ENCODE data around the gene AKAP11. TPM values are rescaled to one million over a fixed set of nuclear protein-coding genes. Genes with fewer than 3 reads are reported as not detected.
"Not testable (repeated sequence)": the region's sequence is repeated elsewhere in the genome, so short reads cannot be mapped to it uniquely, and the experiment has no call there.

The AKAP11 gene, protein sequence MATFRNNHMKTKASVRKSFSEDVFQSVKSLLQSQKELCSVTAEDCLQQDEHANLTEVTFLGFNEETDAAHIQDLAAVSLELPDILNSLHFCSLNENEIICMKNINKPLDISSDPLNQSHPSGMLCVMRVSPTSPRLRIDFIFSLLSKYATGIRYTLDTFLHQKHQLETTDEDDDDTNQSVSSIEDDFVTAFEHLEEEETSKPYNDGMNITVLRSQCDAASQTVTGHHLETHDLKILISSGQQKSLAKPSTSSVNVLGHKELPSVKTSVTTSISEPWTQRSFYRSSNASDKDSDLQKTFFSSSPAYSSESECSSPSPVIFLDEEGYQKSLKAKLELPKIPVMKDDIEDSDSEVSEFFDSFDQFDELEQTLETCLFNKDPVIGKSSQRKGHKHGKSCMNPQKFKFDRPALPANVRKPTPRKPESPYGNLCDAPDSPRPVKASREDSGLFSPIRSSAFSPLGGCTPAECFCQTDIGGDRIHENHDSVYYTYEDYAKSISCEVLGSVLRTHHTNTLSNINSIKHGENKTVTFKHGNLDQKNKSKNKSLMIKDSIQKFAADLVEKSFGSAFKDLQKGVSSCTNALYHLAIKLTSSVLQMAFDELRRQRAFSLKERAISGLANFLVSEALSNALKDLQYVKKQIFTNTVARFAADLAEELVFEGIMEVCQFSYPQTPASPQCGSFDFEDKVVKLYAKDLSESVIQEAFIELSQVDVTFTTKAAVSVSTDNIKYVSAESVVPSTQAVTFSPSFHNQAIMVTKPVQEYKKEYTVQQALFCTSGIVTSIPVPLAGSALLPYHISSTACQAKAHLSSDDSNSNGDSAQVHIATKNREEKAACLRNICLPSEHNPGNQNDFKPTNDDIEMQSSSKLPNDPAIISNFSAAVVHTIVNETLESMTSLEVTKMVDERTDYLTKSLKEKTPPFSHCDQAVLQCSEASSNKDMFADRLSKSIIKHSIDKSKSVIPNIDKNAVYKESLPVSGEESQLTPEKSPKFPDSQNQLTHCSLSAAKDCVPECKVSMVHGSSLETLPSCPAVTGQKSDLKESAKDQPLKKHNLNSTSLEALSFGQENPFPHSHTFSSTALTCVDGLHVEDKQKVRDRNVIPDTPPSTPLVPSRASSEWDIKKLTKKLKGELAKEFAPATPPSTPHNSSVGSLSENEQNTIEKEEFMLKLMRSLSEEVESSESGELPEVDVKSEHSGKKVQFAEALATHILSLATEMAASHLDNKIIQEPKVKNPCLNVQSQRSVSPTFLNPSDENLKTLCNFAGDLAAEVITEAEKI (N-terminal part only)
- 10 to 100 TPM; 15.8 to 19.6 (median 17.9) TPM for total RNA-seq

DNA sequence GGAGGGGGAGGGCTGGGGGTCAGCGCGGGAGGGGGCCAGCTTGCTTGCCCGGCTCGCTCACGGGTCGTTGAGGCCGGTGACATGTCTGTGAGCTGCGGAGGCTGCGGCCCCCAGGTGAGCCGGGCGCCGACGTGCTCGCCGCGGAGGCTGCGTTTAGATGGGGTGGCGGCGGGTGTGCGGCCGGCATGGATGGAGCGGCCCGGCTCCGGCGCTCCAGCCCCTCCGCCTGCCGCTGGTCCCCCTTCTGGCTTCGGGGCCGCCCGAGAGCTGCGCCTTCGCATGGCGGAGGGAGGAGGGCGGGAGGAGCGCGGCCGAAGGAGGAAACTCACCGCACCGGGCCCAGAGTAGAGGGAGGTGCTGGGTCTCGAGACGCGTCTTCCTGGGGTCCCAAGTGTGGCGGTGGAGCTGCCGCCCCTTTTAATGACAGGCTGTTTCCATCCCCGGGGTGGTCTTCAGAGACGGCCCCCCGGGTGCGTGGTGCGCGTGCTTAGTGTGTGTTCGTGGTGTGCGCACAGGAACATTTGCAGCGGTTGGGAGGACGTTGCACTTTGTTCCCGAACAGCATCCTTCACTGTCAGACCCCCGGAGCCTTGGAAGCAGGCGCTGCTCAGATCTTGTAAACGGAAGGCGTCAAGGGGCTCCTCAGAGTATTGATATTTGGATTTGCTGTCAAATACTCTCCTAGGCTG, at the start of gene AKAP11:
TSS of gene AKAP11 (plus strand) at position 38 of the 689 bp plus-strand sequence. CDS start 14,197 bp downstream, outside the sequence.
- peak; percentile 28 to 86 for DNase-seq (ENCODE audit: low spot score in 2 of 2)
- peak within 1 kb of the TSS; percentile 89 for H3K4me3 ChIP-seq (ENCODE audit: low read depth, poor library complexity, severe bottlenecking)
- 0% methylated on average over 25 to 52 of the region's 59 CpGs for WGBS, 2 donors
- intact Hi-C loops (cut with DNase I; ENCODE audit: low total_unique reads) = no loop called here
- TF ChIP-seq, protein P1, sequence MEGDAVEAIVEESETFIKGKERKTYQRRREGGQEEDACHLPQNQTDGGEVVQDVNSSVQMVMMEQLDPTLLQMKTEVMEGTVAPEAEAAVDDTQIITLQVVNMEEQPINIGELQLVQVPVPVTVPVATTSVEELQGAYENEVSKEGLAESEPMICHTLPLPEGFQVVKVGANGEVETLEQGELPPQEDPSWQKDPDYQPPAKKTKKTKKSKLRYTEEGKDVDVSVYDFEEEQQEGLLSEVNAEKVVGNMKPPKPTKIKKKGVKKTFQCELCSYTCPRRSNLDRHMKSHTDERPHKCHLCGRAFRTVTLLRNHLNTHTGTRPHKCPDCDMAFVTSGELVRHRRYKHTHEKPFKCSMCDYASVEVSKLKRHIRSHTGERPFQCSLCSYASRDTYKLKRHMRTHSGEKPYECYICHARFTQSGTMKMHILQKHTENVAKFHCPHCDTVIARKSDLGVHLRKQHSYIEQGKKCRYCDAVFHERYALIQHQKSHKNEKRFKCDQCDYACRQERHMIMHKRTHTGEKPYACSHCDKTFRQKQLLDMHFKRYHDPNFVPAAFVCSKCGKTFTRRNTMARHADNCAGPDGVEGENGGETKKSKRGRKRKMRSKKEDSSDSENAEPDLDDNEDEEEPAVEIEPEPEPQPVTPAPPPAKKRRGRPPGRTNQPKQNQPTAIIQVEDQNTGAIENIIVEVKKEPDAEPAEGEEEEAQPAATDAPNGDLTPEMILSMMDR (IDR thresholded peaks at IDR 0.05) = no peak
- TF ChIP-seq POLR2A (IDR thresholded peaks at IDR 0.05) = no peak

- WGBS, 2 donors = 96 to 98% methylated on average over 4 of the region's 4 CpGs
- DNase-seq (ENCODE audit: low spot score in 2 of 2) = no peak
- TF ChIP-seq, protein P1 (IDR thresholded peaks at IDR 0.05) = no peak
- no peak for TF ChIP-seq POLR2A (IDR thresholded peaks at IDR 0.05)
- H3K4me3 ChIP-seq (ENCODE audit: low read depth, poor library complexity, severe bottlenecking) = no peak overlapping the region
- intact Hi-C loops (cut with DNase I; ENCODE audit: low total_unique reads) = no loop called here
These were observed 48.3 kb upstream of the AKAP11 start for GRCh38 chr13:42223681-42224080.

DNA sequence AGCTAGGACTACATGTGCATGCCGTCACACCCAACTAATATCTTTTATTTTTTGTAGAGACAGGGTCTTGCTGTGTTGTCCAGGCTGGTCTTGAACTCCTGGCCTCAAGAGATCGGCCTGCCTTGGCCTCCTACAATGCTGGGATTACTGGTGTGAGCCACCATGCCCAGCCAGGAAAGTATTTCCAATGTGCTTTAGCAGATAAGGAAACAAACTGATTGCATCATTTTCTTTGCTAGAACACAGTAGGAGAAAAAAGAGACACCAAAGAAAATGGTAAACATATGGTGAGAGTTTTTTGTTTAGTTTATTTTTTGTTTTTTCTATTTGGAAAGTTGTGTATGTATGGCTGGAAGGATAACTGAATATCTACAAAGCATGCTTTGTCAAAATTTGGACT, 46.9 kb upstream of the AKAP11 start:
- 100% methylated on average over 2 of the region's 2 CpGs for WGBS, 2 donors

DNA sequence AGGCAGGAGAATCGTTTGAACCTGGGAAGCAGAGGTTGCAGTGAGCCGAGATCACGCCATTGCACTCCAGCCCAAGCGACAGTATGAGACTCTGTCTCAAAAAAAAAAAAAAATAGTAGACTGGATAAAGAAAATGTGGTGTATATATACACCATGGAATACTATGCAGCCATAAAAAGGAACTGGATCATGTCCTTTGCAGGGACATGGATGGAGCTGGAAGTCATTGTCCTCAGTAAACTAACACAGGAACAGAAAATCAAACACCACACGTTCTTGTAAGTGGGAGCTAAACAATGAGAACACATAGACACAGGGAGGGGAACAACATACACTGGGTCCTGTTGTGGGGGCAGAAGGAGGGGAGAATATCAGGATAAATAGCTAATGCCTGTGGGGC, 45.2 kb upstream of the AKAP11 start:
- DNase-seq (ENCODE audit: low spot score in 2 of 2); intact Hi-C loops (cut with DNase I; ENCODE audit: low total_unique reads); H3K4me3 ChIP-seq (ENCODE audit: low read depth, poor library complexity, severe bottlenecking): not testable (repeated sequence)
- 97 to 99% methylated on average over 5 of the region's 5 CpGs for WGBS, 2 donors

More for the DNA sequence above, 46.9 kb upstream of the AKAP11 start:
- intact Hi-C loops (cut with DNase I; ENCODE audit: low total_unique reads) = no loop called here
- TF ChIP-seq, protein P1 (IDR thresholded peaks at IDR 0.05) = no peak
- no peak for TF ChIP-seq POLR2A (IDR thresholded peaks at IDR 0.05)
- DNase-seq (ENCODE audit: low spot score in 2 of 2) = no peak
- H3K4me3 ChIP-seq (ENCODE audit: low read depth, poor library complexity, severe bottlenecking) = no peak overlapping the region

DNA sequence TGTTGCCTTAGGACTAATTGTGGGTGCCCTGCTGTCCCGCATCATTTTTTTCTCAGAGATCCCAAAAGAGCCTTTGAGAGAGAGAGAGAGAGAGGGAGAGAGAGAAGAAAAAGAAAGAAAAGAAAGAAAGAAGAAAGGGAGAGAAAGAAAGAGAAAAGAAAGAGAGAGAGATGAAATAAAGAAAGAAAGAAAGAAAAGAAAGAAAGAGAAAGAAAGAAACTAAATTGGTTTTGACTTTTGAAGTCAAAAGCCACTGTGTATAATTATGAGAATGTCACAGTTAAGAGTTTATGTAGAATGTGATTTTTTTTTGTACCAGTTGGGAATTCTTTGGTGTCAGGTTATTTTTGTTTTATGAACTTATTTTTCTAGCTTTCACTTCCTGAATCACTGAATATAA, 43.4 kb upstream of the AKAP11 start:
- intact Hi-C loops (cut with DNase I; ENCODE audit: low total_unique reads) = no loop called here
- TF ChIP-seq POLR2A (IDR thresholded peaks at IDR 0.05) = no peak
- TF ChIP-seq, protein P1 (IDR thresholded peaks at IDR 0.05) = no peak
- WGBS, 2 donors = 90 to 94% methylated on average over 1 of the region's 1 CpG
- no peak overlapping the region for H3K4me3 ChIP-seq (ENCODE audit: low read depth, poor library complexity, severe bottlenecking)
- DNase-seq (ENCODE audit: low spot score in 2 of 2) = no peak

Data from lower leg skin (tissue), 4 donors.